C4-2B (cell line): ENCODE results near the gene PSAP.

Experiments
- ZFX ChIP-seq: fragments of 450-650 bp; IDR thresholded peaks from 2 replicates; pipeline ENCODE4 v1.6.1; 2017
- TF ChIP-seq, protein P1 (sequence below): fragments of 450-650 bp; conservative IDR thresholded peaks from 2 replicates; pipeline ENCODE4 v1.5.1; 2017; ENCODE audit warnings: mild to moderate bottlenecking

- TF ChIP-seq, protein P1, sequence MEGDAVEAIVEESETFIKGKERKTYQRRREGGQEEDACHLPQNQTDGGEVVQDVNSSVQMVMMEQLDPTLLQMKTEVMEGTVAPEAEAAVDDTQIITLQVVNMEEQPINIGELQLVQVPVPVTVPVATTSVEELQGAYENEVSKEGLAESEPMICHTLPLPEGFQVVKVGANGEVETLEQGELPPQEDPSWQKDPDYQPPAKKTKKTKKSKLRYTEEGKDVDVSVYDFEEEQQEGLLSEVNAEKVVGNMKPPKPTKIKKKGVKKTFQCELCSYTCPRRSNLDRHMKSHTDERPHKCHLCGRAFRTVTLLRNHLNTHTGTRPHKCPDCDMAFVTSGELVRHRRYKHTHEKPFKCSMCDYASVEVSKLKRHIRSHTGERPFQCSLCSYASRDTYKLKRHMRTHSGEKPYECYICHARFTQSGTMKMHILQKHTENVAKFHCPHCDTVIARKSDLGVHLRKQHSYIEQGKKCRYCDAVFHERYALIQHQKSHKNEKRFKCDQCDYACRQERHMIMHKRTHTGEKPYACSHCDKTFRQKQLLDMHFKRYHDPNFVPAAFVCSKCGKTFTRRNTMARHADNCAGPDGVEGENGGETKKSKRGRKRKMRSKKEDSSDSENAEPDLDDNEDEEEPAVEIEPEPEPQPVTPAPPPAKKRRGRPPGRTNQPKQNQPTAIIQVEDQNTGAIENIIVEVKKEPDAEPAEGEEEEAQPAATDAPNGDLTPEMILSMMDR: no peak
- no peak for TF ChIP-seq ZFX
Observed at GRCh38 chr10:71878327-71879034, 27.4 kb upstream of the PSAP start.
